Measurements from ENCODE around the gene KLHL7. TPM values are rescaled to one million over a fixed set of nuclear protein-coding genes. Genes with fewer than 3 reads are reported as not detected.
"Not testable (repeated sequence)": the region's sequence is repeated elsewhere in the genome, so short reads cannot be mapped to it uniquely, and the experiment has no call there.

The KLHL7 gene
- total RNA-seq, 2 experiments from 2014 or later = 16.6 to 19.1 TPM

DNA sequence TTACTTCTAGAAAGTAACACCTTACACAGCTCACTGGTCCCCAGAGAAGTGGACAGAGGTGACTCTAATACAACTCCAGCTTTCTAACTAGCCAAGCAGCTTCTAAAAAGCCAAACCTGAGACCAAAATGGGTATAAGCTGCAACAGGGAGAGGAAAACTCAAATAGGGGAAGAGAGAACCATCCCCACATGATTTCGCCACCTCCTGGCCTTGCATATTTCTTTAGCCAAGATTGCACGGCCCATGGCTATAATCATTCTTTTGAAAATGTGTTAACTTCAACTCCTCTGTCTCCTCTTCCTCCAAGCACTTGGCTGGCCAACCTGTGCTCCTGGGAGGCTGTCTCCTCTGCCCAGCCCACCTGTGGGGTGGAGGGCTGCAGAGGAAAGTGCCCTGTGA, 104.9 kb downstream of the KLHL7 start:
- Mint-ChIP-seq H3K9me3 (no peaks in the 10 kb centered on the region), H3K4me1 (peaks cover 1% of the 10 kb centered on the region), H3K27ac (no peak overlapping the region), H3K27me3 (peaks cover 17% of the 10 kb centered on the region), H3K36me3 (peaks cover 3% of the 10 kb centered on the region), H3K4me3 (no peak overlapping the region)
- DNase-seq = no peak

- Mint-ChIP-seq H3K4me3 (no peak overlapping the region), H3K27ac (no peak overlapping the region), H3K27me3 (peaks cover 12% of the 10 kb centered on the region), H3K9me3 (no peaks in the 10 kb centered on the region), H3K4me1 (no peaks in the 10 kb centered on the region), H3K36me3 (no peaks in the 10 kb centered on the region)
- DNase-seq = no peak
Measured at GRCh38 chr7:23211589-23211988, 106.0 kb downstream of the KLHL7 start.

DNA sequence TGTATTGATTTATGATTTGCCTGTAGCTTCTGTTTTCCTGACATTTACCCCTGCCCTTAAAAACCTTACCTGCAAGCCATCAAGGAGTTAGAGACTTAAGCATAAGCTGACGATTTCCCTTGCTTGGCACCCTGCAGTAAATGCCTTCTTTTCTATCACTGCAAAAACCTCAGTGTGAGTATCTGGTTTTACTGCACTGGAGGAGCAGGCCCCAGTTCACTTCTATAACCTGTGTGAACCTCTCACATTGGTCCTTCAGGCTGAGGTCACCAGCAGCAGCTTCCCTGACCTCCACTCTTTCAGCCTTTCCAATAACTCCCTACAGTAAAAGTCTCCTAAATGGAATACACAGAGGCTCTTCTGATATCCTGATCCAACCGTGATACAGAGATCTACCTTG, 106.8 kb downstream of the KLHL7 start:
- H3K27me3 Mint-ChIP-seq = peaks cover 4% of the 10 kb centered on the region
- H3K4me3 Mint-ChIP-seq = no peak overlapping the region
- H3K9me3 Mint-ChIP-seq = no peaks in the 10 kb centered on the region
- H3K4me1 Mint-ChIP-seq = no peaks in the 10 kb centered on the region
- DNase-seq = no peak
- no peak overlapping the region for H3K27ac Mint-ChIP-seq
- H3K36me3 Mint-ChIP-seq = no peaks in the 10 kb centered on the region

DNA sequence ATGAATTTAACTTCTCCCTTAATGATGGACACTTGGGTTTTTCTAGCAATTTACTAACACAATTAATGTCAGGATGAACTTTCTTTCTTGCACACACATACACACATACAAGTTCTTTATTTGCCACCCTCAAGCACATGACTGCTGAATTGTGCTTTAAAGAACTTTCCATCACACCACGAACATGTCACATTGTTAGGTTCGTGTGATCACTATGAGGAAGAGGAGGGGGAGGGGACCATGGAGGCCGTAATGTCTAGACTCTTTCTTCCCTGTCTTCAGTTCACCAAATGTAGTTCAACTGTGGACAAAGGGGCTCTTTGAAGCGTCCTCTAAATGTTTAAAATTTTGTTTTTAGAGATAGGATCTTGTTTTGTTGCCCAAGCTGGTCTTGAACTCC, 107.3 kb downstream of the KLHL7 start:
- Mint-ChIP-seq H3K27ac (no peak overlapping the region), H3K4me1 (no peaks in the 10 kb centered on the region), H3K27me3 (peaks cover 3% of the 10 kb centered on the region), H3K4me3 (no peak overlapping the region), H3K9me3 (no peaks in the 10 kb centered on the region), H3K36me3 (no peaks in the 10 kb centered on the region)
- DNase-seq = no peak

- H3K4me3 Mint-ChIP-seq = no peak overlapping the region
- no peaks in the 10 kb centered on the region for H3K4me1 Mint-ChIP-seq
- H3K27me3 Mint-ChIP-seq = peaks cover 3% of the 10 kb centered on the region
- no peaks in the 10 kb centered on the region for H3K36me3 Mint-ChIP-seq
- H3K27ac Mint-ChIP-seq = no peak overlapping the region
- no peaks in the 10 kb centered on the region for H3K9me3 Mint-ChIP-seq
- DNase-seq = no peak
Measured at GRCh38 chr7:23213755-23214154, 108.2 kb downstream of the KLHL7 start.

DNA sequence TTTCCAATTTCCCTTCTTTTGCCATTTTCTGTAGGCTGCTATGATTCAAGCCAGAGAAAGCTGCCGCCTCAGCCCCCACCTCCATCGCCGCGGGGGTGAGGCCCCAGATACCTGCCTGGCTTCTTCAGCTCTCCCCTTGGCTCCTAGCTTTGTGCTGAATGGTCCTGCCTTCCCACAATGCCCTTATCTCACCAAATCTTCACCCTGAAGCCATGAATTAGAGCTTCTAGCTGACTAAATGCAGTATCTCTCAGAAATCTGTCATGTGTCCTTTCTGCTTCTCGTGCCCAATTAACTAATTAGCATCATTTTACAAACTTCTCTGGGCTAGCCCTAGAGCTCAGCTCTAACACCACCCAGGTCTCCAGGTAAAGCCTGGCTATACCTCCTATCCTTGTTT, 108.8 kb downstream of the KLHL7 start:
- no peaks in the 10 kb centered on the region for H3K4me1 Mint-ChIP-seq
- no peak for DNase-seq
- no peak overlapping the region for H3K27ac Mint-ChIP-seq
- H3K4me3 Mint-ChIP-seq = no peak overlapping the region
- no peaks in the 10 kb centered on the region for H3K9me3 Mint-ChIP-seq
- H3K27me3 Mint-ChIP-seq = peaks cover 3% of the 10 kb centered on the region
- H3K36me3 Mint-ChIP-seq = no peaks in the 10 kb centered on the region

GRCh38 chr7:23214938-23215337, 109.4 kb downstream of the KLHL7 start:
- peaks cover 3% of the 10 kb centered on the region for H3K27me3 Mint-ChIP-seq
- no peaks in the 10 kb centered on the region for H3K36me3 Mint-ChIP-seq
- no peaks in the 10 kb centered on the region for H3K9me3 Mint-ChIP-seq
- H3K27ac Mint-ChIP-seq = no peak overlapping the region
- no peaks in the 10 kb centered on the region for H3K4me1 Mint-ChIP-seq
- no peak for DNase-seq
- no peak overlapping the region for H3K4me3 Mint-ChIP-seq

DNA sequence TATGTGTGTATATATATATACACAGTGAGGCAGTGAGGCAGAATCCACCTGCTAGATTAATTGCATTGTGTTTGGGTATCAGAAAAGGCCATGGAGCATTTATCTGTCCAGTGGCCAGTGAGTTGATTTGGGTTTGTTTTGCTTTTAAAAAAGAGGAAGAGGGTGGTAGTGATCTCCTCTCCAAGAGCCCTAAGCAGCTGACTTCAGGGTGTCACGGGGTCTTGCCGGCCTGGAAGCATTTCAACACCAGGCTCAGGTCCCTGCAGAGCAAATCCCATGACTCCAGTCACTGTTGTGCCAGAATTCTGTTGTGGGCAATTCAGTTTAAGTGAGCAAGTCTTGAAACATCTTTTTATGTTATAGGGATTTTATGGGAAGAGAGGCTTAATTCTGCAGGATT, 110.4 kb downstream of the KLHL7 start:
- Mint-ChIP-seq H3K36me3 (no peaks in the 10 kb centered on the region), H3K9me3 (no peaks in the 10 kb centered on the region), H3K4me1 (no peaks in the 10 kb centered on the region), H3K27me3 (peaks cover 3% of the 10 kb centered on the region), H3K4me3 (no peak overlapping the region), H3K27ac (no peak overlapping the region)
- DNase-seq = no peak

- peaks cover 3% of the 10 kb centered on the region for H3K27me3 Mint-ChIP-seq
- H3K27ac Mint-ChIP-seq = no peak overlapping the region
- H3K9me3 Mint-ChIP-seq = no peaks in the 10 kb centered on the region
- H3K36me3 Mint-ChIP-seq = no peaks in the 10 kb centered on the region
- no peak for DNase-seq
- no peak overlapping the region for H3K4me3 Mint-ChIP-seq
- no peaks in the 10 kb centered on the region for H3K4me1 Mint-ChIP-seq
Measured at GRCh38 chr7:23218196-23218595, 112.6 kb downstream of the KLHL7 start.

- H3K4me1 Mint-ChIP-seq = no peaks in the 10 kb centered on the region
- DNase-seq = no peak
- peaks cover 3% of the 10 kb centered on the region for H3K27me3 Mint-ChIP-seq
- H3K9me3 Mint-ChIP-seq = no peaks in the 10 kb centered on the region
- no peak overlapping the region for H3K27ac Mint-ChIP-seq
- H3K4me3 Mint-ChIP-seq = no peak overlapping the region
- H3K36me3 Mint-ChIP-seq = no peaks in the 10 kb centered on the region
Measured at GRCh38 chr7:23220690-23221305, 115.2 kb downstream of the KLHL7 start.

GRCh38 chr7:23222439-23223030, 117.0 kb downstream of the KLHL7 start:
- Mint-ChIP-seq H3K4me1 (no peaks in the 10 kb centered on the region), H3K9me3 (no peaks in the 10 kb centered on the region), H3K27me3 (peaks cover 2% of the 10 kb centered on the region), H3K36me3 (no peaks in the 10 kb centered on the region), H3K27ac (no peak overlapping the region), H3K4me3 (no peak overlapping the region)
- no peak for DNase-seq

- not testable (repeated sequence) for H3K36me3 Mint-ChIP-seq, DNase-seq, H3K9me3 Mint-ChIP-seq, H3K27ac Mint-ChIP-seq, H3K4me3 Mint-ChIP-seq, H3K4me1 Mint-ChIP-seq, H3K27me3 Mint-ChIP-seq
Measured at GRCh38 chr7:23224364-23224763, 118.8 kb downstream of the KLHL7 start.

- no peak overlapping the region for H3K27ac Mint-ChIP-seq
- H3K36me3 Mint-ChIP-seq = no peaks in the 10 kb centered on the region
- H3K4me3 Mint-ChIP-seq = no peak overlapping the region
- H3K4me1 Mint-ChIP-seq = no peaks in the 10 kb centered on the region
- no peak for DNase-seq
- H3K9me3 Mint-ChIP-seq = peaks cover 4% of the 10 kb centered on the region
- no peaks in the 10 kb centered on the region for H3K27me3 Mint-ChIP-seq
Measured at GRCh38 chr7:23226844-23227450, 121.4 kb downstream of the KLHL7 start.

Measured in activated naive CD8-positive, alpha-beta T cell treated with anti-CD3 and anti-CD28 coated beads for 36 hours (primary cell).